Smooth muscle cell (in vitro differentiated cells): Measurements from ENCODE around the gene NPPC. TPM values are rescaled to one million over a fixed set of nuclear protein-coding genes. Genes with fewer than 3 reads are reported as not detected.

Source experiments
- DNase-seq: peaks from one replicate; lab custom pipeline; 2025; ENCODE audit not compliant: unreplicated experiment; lab: John Stamatoyannopoulos, UW
- H2AFZ ChIP-seq: fragments of 200-600 bp; sonication (generic); 2 replicates; pipeline ENCODE4 v1.6.0; 2016; ENCODE audit warnings: antibody characterized with exemption, low read depth, mild to moderate bottlenecking
- H3F3A ChIP-seq: fragments of 200-600 bp; sonication (generic); 2 replicates; pipeline ENCODE4 v1.6.0; 2017; ENCODE audit warnings: antibody characterized with exemption, low read depth
- H3K27ac ChIP-seq: fragments of 200-600 bp; sonication (generic); 2 replicates; pipeline ENCODE4 v1.5.1; 2016; ENCODE audit warnings: low read depth, mild to moderate bottlenecking
- H3K27me3 ChIP-seq: fragments of 200-600 bp; sonication (generic); 2 replicates; pipeline ENCODE4 v1.6.1; 2016; ENCODE audit warnings: low read depth, mild to moderate bottlenecking
- H3K36me3 ChIP-seq: fragments of 200-600 bp; sonication (generic); 2 replicates; pipeline ENCODE4 v1.5.1; 2016; ENCODE audit warnings: low read depth
- H3K4me1 ChIP-seq: fragments of 200-600 bp; sonication (generic); 2 replicates; pipeline ENCODE4 v1.5.1; 2016; ENCODE audit warnings: low read depth
- H3K4me2 ChIP-seq: fragments of 200-600 bp; sonication (generic); 2 replicates; pipeline ENCODE4 v1.6.0; 2016; ENCODE audit warnings: mild to moderate bottlenecking
- H3K4me3 ChIP-seq: fragments of 200-600 bp; sonication (generic); 2 replicates; pipeline ENCODE4 v1.5.1; 2016; ENCODE audit warnings: mild to moderate bottlenecking
- H3K79me2 ChIP-seq: fragments of 200-600 bp; sonication (generic); 2 replicates; pipeline ENCODE4 v1.6.0; 2016; ENCODE audit warnings: low read depth, mild to moderate bottlenecking
- H3K9ac ChIP-seq: fragments of 200-600 bp; sonication (generic); 2 replicates; pipeline ENCODE4 v1.6.0; 2016; ENCODE audit warnings: low read depth
- H3K9me3 ChIP-seq: fragments of 200-600 bp; sonication (generic); replicated peaks from 2 replicates; pipeline ENCODE4 v1.5.1; 2016; ENCODE audit warnings: low read depth
- H4K20me1 ChIP-seq: fragments of 200-600 bp; sonication (generic); 2 replicates; pipeline ENCODE4 v1.6.0; 2016; ENCODE audit warnings: low read depth
- CTCF ChIP-seq: fragments of 200-600 bp; sonication (generic); IDR thresholded peaks from 2 replicates; pipeline ENCODE4 v1.5.1; 2017; ENCODE audit warnings: borderline replicate concordance, mild to moderate bottlenecking, antibody characterized with exemption; ENCODE audit not compliant: insufficient read depth, poor library complexity, severe bottlenecking
- WGBS: methylation state at CpG from one replicate; pipeline ENCODE4 v1.1.7; 2016; ENCODE audit warnings: low lambda C conversion rate; 5-methylcytosine and 5-hydroxymethylcytosine counted together
- polyA plus RNA-seq: library from polyadenylated mRNA; unstranded; fragments of >200 nt; fragmentation: Nextera tagmentation; extraction: Ambion mirVana; gene quantifications from 2 replicates; pipeline ENCODE4 v1.2.1, GENCODE V29; 2016
- total RNA-seq: library from RNA; depleted of rRNA; stranded (reverse); fragments of >200 nt; gene quantifications from 2 replicates; pipeline ENCODE4 v1.2.3, GENCODE V29; 2014

The NPPC gene
- total and polyA plus RNA-seq, 2 experiments from 2014 or later: 0.21 TPM; not detected in 1

DNA sequence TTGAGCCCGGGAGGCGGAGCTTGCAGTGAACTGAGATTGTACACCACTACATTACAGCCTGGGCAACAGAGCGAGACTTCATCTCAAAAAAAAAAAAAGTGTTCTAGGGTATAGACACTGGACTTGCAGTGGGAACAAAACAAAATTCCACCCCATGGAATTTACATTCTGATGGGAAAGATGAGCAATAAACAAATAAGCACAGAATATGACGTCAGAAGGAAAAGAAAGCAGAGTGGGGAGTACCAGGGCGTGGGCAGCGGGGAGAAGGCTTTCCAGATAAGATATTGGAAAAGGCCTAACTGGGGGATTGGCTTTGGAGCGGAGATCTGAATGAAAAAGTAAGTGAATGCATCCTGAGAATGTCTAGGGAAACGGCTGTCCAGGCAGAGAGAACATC is 17.6 kb downstream of the NPPC start:
- Histone ChIP-seq H3K9ac (no peak overlapping the region), H3K4me1 (no peaks in the 10 kb centered on the region), H3K4me3 (no peak overlapping the region), H3K79me2 (no peaks in the 10 kb centered on the region), H3K4me2 (no peak overlapping the region), H3K9me3 (no peaks in the 10 kb centered on the region), H3F3A (no peaks in the 10 kb centered on the region), H3K27ac (no peak overlapping the region), H2AFZ (no peak overlapping the region), H4K20me1 (no peaks in the 10 kb centered on the region), H3K27me3 (no peaks in the 10 kb centered on the region), H3K36me3 (no peaks in the 10 kb centered on the region)
- TF ChIP-seq CTCF: no peak
- no peak for DNase-seq
- WGBS: 98% methylated on average over 8 of the region's 8 CpGs

DNA sequence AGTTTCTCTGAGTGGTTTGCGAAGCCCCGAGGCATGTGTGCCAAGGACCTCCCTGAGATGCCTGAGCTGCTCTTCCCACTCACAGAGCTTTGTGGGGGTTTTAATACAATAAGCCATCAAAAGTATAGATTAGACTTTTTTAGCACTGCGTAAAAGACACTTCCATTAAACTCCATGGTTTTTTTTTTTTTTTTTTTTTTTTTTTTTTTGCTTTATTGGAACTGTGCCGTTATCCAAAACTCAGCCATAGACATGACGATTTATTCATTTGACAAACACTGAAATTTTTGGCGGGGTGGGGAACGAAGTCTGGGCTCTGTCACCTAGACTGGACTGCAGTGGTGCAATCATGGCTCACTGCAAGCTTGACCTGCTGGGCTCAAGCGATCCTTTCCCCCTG is 18.4 kb downstream of the NPPC start:
- DNase-seq: no peak
- no peak overlapping the region for H3K4me3 ChIP-seq
- no peaks in the 10 kb centered on the region for H3K27me3 ChIP-seq
- no peaks in the 10 kb centered on the region for H3K9me3 ChIP-seq
- H3K9ac ChIP-seq: no peak overlapping the region
- 98% methylated on average over 8 of the region's 8 CpGs for WGBS
- H3F3A ChIP-seq: no peaks in the 10 kb centered on the region
- H4K20me1 ChIP-seq: no peaks in the 10 kb centered on the region
- no peaks in the 10 kb centered on the region for H3K4me1 ChIP-seq
- H3K79me2 ChIP-seq: no peaks in the 10 kb centered on the region
- no peak overlapping the region for H2AFZ ChIP-seq
- TF ChIP-seq CTCF: no peak
- H3K27ac ChIP-seq: no peak overlapping the region
- H3K4me2 ChIP-seq: no peak overlapping the region
- H3K36me3 ChIP-seq: no peaks in the 10 kb centered on the region

DNA sequence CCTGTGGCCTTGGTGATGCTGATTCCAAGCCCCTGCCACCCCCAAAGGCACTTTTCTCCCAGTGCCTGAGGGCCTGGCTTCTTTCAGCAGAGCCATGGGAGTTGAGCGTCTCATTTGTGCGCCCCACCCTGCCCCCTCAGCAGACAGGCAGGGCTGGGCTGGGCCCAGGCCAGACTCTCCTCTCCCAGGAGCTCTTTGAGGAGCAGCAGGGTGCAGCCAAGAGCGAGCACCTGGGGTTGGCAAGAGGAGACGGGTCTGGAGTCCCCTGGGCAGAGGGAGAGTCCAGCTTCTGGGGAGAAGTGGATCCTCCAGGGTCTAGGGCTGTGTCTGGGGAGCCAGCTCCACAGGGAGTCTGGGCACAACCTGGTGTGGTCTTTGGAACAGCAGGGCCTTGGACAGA is 21.2 kb downstream of the NPPC start:
- WGBS: 85% methylated on average over 4 of the region's 4 CpGs
- Histone ChIP-seq H3F3A (no peaks in the 10 kb centered on the region), H4K20me1 (no peaks in the 10 kb centered on the region), H3K27me3 (peaks cover 4% of the 10 kb centered on the region), H3K4me3 (no peak overlapping the region), H3K79me2 (no peaks in the 10 kb centered on the region), H3K9me3 (no peaks in the 10 kb centered on the region), H3K4me2 (no peak overlapping the region), H2AFZ (no peak overlapping the region), H3K36me3 (no peaks in the 10 kb centered on the region), H3K27ac (no peak overlapping the region), H3K9ac (no peak overlapping the region), H3K4me1 (no peaks in the 10 kb centered on the region)
- DNase-seq: no peak
- TF ChIP-seq CTCF: no peak

DNA sequence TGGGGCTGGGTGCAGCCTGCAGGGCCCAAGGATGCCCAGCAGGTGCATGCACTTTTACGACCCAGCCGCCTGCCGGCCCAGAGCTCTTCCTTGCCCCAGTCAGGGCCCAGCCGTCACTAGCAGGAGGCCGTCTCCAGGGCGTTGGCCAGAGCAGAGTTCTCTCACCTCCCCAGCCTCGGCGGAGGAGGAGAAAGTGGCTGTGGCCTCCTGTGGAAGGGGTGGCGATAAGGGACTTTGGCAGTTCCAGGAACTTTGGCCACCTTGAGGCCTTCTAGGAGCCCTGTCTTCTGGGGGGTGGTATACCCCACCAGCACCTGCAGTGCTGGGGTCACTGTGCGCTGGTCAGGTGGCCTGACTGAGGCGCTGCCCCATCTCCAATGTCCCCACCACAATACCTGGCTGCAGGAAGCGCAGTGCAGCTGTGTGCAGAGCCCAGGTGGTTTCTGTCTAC is 22.0 kb downstream of the NPPC start:
- no peaks in the 10 kb centered on the region for H3K4me1 ChIP-seq
- H2AFZ ChIP-seq: no peak overlapping the region
- no peak for TF ChIP-seq CTCF
- no peaks in the 10 kb centered on the region for H3K9me3 ChIP-seq
- no peaks in the 10 kb centered on the region for H3K79me2 ChIP-seq
- WGBS: 89% methylated on average over 12 of the region's 12 CpGs
- peaks cover 4% of the 10 kb centered on the region for H3K27me3 ChIP-seq
- H3K36me3 ChIP-seq: no peaks in the 10 kb centered on the region
- H3K4me2 ChIP-seq: no peak overlapping the region
- DNase-seq: no peak
- H4K20me1 ChIP-seq: no peaks in the 10 kb centered on the region
- H3F3A ChIP-seq: no peaks in the 10 kb centered on the region
- H3K4me3 ChIP-seq: no peak overlapping the region
- no peak overlapping the region for H3K27ac ChIP-seq
- no peak overlapping the region for H3K9ac ChIP-seq
